ENCODE measurements around the gene LAMC3.

The LAMC3 gene

GRCh38 chr9:131085370-131086122, 76.6 kb downstream of the LAMC3 start:
- no peak for DNase-seq
- no peak overlapping the region for H3K27ac ChIP-seq (ENCODE audit: insufficient read depth in 1 of 2, low read depth in 1 of 2, low read length in 2 of 2, poor library complexity in 1 of 2, severe bottlenecking in 2 of 2)
- no peaks in the 10 kb centered on the region for H3K36me3 ChIP-seq (ENCODE audit: control insufficient read depth in 4 of 4, insufficient read depth in 4 of 4, low read length in 3 of 4)
- CTCF ChIA-PET = no interaction called here
- WGBS (ENCODE audit: insufficient coverage) = 85% methylated on average over 22 of the region's 23 CpGs
- POLR2A ChIA-PET = interaction anchor here (0.6 to 0.8 kb wide), 2 partner anchors 40 to 382 kb away, joined by 3 read pairs; partner anchors contain the start of gene NUP214
- H3K4me3 ChIP-seq (ENCODE audit: control insufficient read depth in 1 of 7, extremely low read depth in 1 of 7, insufficient read depth in 4 of 7, low read depth in 2 of 7, low read length in 6 of 7) = no peak overlapping the region
- no peaks in the 10 kb centered on the region for H3K9me3 ChIP-seq (ENCODE audit: control extremely low read depth in 1 of 5, control insufficient read depth in 4 of 5, insufficient read depth in 2 of 5, low read depth in 1 of 5, low read length in 4 of 5)
- no peaks in the 10 kb centered on the region for H3K27me3 ChIP-seq (replicated peaks in 2 of 5; ENCODE audit: control insufficient read depth in 4 of 5, insufficient read depth in 5 of 5, low read length in 4 of 5)
- no peaks in the 10 kb centered on the region for H3K4me1 ChIP-seq (ENCODE audit: control extremely low read depth in 1 of 4, control insufficient read depth in 4 of 4, insufficient read depth in 4 of 4, low read length in 3 of 4)

DNA sequence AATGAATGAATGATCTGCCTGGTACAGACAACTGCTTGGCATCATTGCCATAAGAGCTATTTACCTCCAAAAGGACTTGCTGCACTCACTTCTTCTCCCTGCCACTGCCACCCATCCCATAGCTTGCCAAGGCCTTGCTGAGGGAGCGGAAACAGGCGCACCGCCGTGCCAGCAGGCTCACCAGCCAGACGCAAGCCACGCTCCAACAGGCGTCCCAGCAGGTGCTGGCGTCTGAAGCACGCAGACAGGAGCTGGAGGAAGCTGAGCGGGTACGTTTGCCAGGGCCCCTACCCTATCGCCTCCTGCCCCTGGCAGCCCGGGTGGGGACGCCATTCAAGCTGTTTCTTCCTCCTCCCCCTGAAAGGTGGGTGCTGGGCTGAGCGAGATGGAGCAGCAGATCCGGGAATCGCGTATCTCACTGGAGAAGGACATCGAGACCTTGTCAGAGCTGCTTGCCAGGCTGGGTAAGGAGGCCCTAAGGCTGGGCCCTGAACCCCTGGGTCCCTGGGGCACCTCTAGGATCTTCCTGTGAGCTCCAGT, 78.5 kb downstream of the LAMC3 start:
- Histone ChIP-seq H3K4me3 (ENCODE audit: control insufficient read depth in 1 of 7, extremely low read depth in 1 of 7, insufficient read depth in 4 of 7, low read depth in 2 of 7, low read length in 6 of 7) (no peak overlapping the region), H3K9me3 (ENCODE audit: control extremely low read depth in 1 of 5, control insufficient read depth in 4 of 5, insufficient read depth in 2 of 5, low read depth in 1 of 5, low read length in 4 of 5) (no peaks in the 10 kb centered on the region), H3K27me3 (replicated peaks in 2 of 5; ENCODE audit: control insufficient read depth in 4 of 5, insufficient read depth in 5 of 5, low read length in 4 of 5) (no peaks in the 10 kb centered on the region), H3K4me1 (ENCODE audit: control extremely low read depth in 1 of 4, control insufficient read depth in 4 of 4, insufficient read depth in 4 of 4, low read length in 3 of 4) (no peaks in the 10 kb centered on the region), H3K27ac (ENCODE audit: insufficient read depth in 1 of 2, low read depth in 1 of 2, low read length in 2 of 2, poor library complexity in 1 of 2, severe bottlenecking in 2 of 2) (no peak overlapping the region), H3K36me3 (ENCODE audit: control insufficient read depth in 4 of 4, insufficient read depth in 4 of 4, low read length in 3 of 4) (no peaks in the 10 kb centered on the region)
- ChIA-PET POLR2A (interaction anchor here (0.5 kb wide), 1 partner anchor 20 kb away, joined by 3 read pairs; no protein-coding TSS in a partner anchor), CTCF (interaction anchor here (0.9 kb wide), 1 partner anchor 10 kb away, joined by 3 read pairs; no protein-coding TSS in a partner anchor)
- no peak for DNase-seq
- WGBS (ENCODE audit: insufficient coverage) = 88% methylated on average over 15 of the region's 19 CpGs

GRCh38 chr9:131090025-131090787, 81.2 kb downstream of the LAMC3 start:
- Histone ChIP-seq H3K27ac (ENCODE audit: insufficient read depth in 1 of 2, low read depth in 1 of 2, low read length in 2 of 2, poor library complexity in 1 of 2, severe bottlenecking in 2 of 2) (no peak overlapping the region), H3K9me3 (ENCODE audit: control extremely low read depth in 1 of 5, control insufficient read depth in 4 of 5, insufficient read depth in 2 of 5, low read depth in 1 of 5, low read length in 4 of 5) (no peaks in the 10 kb centered on the region), H3K4me1 (ENCODE audit: control extremely low read depth in 1 of 4, control insufficient read depth in 4 of 4, insufficient read depth in 4 of 4, low read length in 3 of 4) (no peaks in the 10 kb centered on the region), H3K27me3 (replicated peaks in 2 of 5; ENCODE audit: control insufficient read depth in 4 of 5, insufficient read depth in 5 of 5, low read length in 4 of 5) (peaks cover 0 to 11% (median 3%) of the 10 kb centered on the region in 5 experiments), H3K36me3 (ENCODE audit: control insufficient read depth in 4 of 4, insufficient read depth in 4 of 4, low read length in 3 of 4) (no peaks in the 10 kb centered on the region), H3K4me3 (ENCODE audit: control insufficient read depth in 1 of 7, extremely low read depth in 1 of 7, insufficient read depth in 4 of 7, low read depth in 2 of 7, low read length in 6 of 7) (no peak overlapping the region)
- no peak for DNase-seq
- 94% methylated on average over 11 of the region's 13 CpGs for WGBS (ENCODE audit: insufficient coverage)
- POLR2A ChIA-PET = no interaction called here
- CTCF ChIA-PET = no interaction called here

GRCh38 chr9:131091352-131091992, 82.5 kb downstream of the LAMC3 start:
- H3K36me3 ChIP-seq (ENCODE audit: control insufficient read depth in 4 of 4, insufficient read depth in 4 of 4, low read length in 3 of 4) = no peaks in the 10 kb centered on the region
- H3K27ac ChIP-seq (ENCODE audit: insufficient read depth in 1 of 2, low read depth in 1 of 2, low read length in 2 of 2, poor library complexity in 1 of 2, severe bottlenecking in 2 of 2) = no peak overlapping the region
- no peak for DNase-seq
- H3K9me3 ChIP-seq (ENCODE audit: control extremely low read depth in 1 of 5, control insufficient read depth in 4 of 5, insufficient read depth in 2 of 5, low read depth in 1 of 5, low read length in 4 of 5) = no peaks in the 10 kb centered on the region
- peaks cover 0 to 9% (median 7%) of the 10 kb centered on the region in 4 experiments for H3K4me1 ChIP-seq (ENCODE audit: control extremely low read depth in 1 of 4, control insufficient read depth in 4 of 4, insufficient read depth in 4 of 4, low read length in 3 of 4)
- H3K27me3 ChIP-seq (replicated peaks in 2 of 5; ENCODE audit: control insufficient read depth in 4 of 5, insufficient read depth in 5 of 5, low read length in 4 of 5) = peaks cover 0 to 17% (median 7%) of the 10 kb centered on the region in 5 experiments
- ChIA-PET CTCF (no interaction called here), POLR2A (no interaction called here)
- WGBS (ENCODE audit: insufficient coverage) = 95% methylated on average over 18 of the region's 19 CpGs
- no peak overlapping the region for H3K4me3 ChIP-seq (ENCODE audit: control insufficient read depth in 1 of 7, extremely low read depth in 1 of 7, insufficient read depth in 4 of 7, low read depth in 2 of 7, low read length in 6 of 7)

- Histone ChIP-seq H3K4me1 (ENCODE audit: control extremely low read depth in 1 of 4, control insufficient read depth in 4 of 4, insufficient read depth in 4 of 4, low read length in 3 of 4) (peaks cover 0 to 14% (median 13%) of the 10 kb centered on the region in 4 experiments), H3K27ac (ENCODE audit: insufficient read depth in 1 of 2, low read depth in 1 of 2, low read length in 2 of 2, poor library complexity in 1 of 2, severe bottlenecking in 2 of 2) (no peak overlapping the region), H3K9me3 (ENCODE audit: control extremely low read depth in 1 of 5, control insufficient read depth in 4 of 5, insufficient read depth in 2 of 5, low read depth in 1 of 5, low read length in 4 of 5) (no peaks in the 10 kb centered on the region), H3K36me3 (ENCODE audit: control insufficient read depth in 4 of 4, insufficient read depth in 4 of 4, low read length in 3 of 4) (no peaks in the 10 kb centered on the region), H3K27me3 (replicated peaks in 2 of 5; ENCODE audit: control insufficient read depth in 4 of 5, insufficient read depth in 5 of 5, low read length in 4 of 5) (peaks cover 0 to 17% (median 9%) of the 10 kb centered on the region in 5 experiments), H3K4me3 (ENCODE audit: control insufficient read depth in 1 of 7, extremely low read depth in 1 of 7, insufficient read depth in 4 of 7, low read depth in 2 of 7, low read length in 6 of 7) (no peak overlapping the region)
- ChIA-PET CTCF (no interaction called here), POLR2A (no interaction called here)
- DNase-seq = no peak
- 96% methylated on average over 4 of the region's 6 CpGs for WGBS (ENCODE audit: insufficient coverage)
Observed at GRCh38 chr9:131092030-131092429, 83.1 kb downstream of the LAMC3 start.

DNA sequence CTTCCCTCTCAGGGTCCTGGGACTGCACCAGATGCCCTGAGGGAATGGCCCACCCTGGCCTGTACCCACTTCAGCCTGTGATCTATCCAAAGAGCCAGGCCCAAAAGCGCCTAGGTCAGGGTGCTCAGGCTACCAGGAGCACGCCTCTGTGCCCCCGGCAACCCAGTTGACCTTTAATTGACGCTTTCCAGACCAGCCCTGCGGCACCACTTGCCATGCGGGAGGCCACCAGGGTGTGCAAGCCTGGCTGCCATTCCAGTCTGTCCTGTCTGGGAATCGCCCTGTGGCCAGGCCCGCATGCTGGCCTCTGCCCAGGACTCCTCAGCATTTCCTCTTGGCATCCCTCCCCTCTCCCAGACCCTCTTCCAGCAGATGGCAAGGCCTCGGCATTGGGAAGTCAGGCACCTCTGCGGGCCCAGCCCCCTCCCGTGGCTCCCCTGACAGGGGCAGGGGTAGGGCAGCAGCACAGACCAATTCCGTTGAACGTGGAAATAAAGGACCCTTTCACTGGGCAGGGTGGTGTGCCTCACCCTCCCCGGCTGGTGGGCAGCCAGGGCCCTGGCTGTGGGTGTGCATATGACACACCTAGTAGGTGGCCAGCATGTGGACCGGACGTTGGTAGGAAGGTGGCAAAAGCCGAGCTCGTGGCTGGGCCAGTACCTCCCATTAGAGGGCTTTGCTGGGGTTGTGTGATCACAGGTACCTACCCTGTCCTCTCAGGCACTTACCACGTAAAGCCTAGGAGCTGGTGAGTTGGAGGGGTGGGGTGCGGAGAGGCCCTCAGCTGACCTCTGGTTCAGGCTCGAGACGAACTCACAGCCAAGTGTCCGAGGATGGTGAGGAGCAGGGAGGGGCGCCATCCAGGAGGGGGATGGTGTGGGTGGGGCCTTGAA, 83.8 kb downstream of the LAMC3 start:
- no peak overlapping the region for H3K27ac ChIP-seq (ENCODE audit: insufficient read depth in 1 of 2, low read depth in 1 of 2, low read length in 2 of 2, poor library complexity in 1 of 2, severe bottlenecking in 2 of 2)
- ChIA-PET CTCF (no interaction called here), POLR2A (no interaction called here)
- WGBS (ENCODE audit: insufficient coverage) = 95% methylated on average over 18 of the region's 24 CpGs
- H3K4me3 ChIP-seq (ENCODE audit: control insufficient read depth in 1 of 7, extremely low read depth in 1 of 7, insufficient read depth in 4 of 7, low read depth in 2 of 7, low read length in 6 of 7) = no peak overlapping the region
- H3K27me3 ChIP-seq (replicated peaks in 2 of 5; ENCODE audit: control insufficient read depth in 4 of 5, insufficient read depth in 5 of 5, low read length in 4 of 5) = peaks cover 0 to 17% (median 14%) of the 10 kb centered on the region in 5 experiments
- H3K4me1 ChIP-seq (ENCODE audit: control extremely low read depth in 1 of 4, control insufficient read depth in 4 of 4, insufficient read depth in 4 of 4, low read length in 3 of 4) = peaks cover 0 to 16% (median 14%) of the 10 kb centered on the region in 4 experiments
- no peaks in the 10 kb centered on the region for H3K36me3 ChIP-seq (ENCODE audit: control insufficient read depth in 4 of 4, insufficient read depth in 4 of 4, low read length in 3 of 4)
- DNase-seq = no peak
- no peaks in the 10 kb centered on the region for H3K9me3 ChIP-seq (ENCODE audit: control extremely low read depth in 1 of 5, control insufficient read depth in 4 of 5, insufficient read depth in 2 of 5, low read depth in 1 of 5, low read length in 4 of 5)

Data from common myeloid progenitor, CD34-positive (primary cell).